Neuron (in vitro differentiated cells): Measurements from ENCODE around the gene APBB3.
A peak's percentile ranks its signal among the peaks of the same experiment; 100 is the strongest.
"Not testable (repeated sequence)": the region's sequence is repeated elsewhere in the genome, so short reads cannot be mapped to it uniquely, and the experiment has no call there.

Source experiments
- H2AFZ ChIP-seq: one replicate; pipeline ENCODE4 v1.6.1; 2013; ENCODE audit warnings: low read depth, mild to moderate bottlenecking, inconsistent platforms, low read length, moderate library complexity
- H3K27me3 ChIP-seq: one replicate; pipeline ENCODE4 v1.6.1; 2013; ENCODE audit warnings: low read length; ENCODE audit not compliant: insufficient read depth
- H3K36me3 ChIP-seq: one replicate; pipeline ENCODE4 v1.6.1; 2013; ENCODE audit warnings: low read length; ENCODE audit not compliant: insufficient read depth
- H3K4me1 ChIP-seq: one replicate; pipeline ENCODE4 v1.6.1; 2013; ENCODE audit warnings: low read length; ENCODE audit not compliant: insufficient read depth
- H3K4me3 ChIP-seq: 2 replicates; pipeline ENCODE4 v1.5.1; 2013; ENCODE audit warnings: mild to moderate bottlenecking, low read length, moderate library complexity
- H3K9me3 ChIP-seq: one replicate; pipeline ENCODE4 v1.6.1; 2013; ENCODE audit warnings: low read length

APBB3 gene

DNA sequence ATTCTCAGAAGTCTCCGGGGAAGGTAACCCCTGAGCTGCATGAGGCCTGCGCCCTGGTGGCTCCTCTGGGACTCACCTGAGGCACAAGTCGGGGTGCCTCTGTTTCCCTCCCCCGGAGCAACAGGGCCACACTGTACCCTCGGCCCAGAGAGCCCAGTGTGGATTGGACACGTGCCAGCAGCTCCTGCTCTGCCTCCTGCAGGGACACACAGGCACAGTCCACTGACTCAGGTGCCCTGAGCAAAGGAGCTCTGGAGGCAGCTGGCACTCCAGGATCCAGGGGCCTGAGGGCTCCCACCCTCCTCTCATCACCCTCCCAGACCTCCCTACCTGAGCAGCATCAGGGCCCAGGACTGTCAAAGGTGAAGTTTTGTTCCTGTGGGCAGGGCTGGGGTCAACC, 29.8 kb upstream of the APBB3 start:
- Histone ChIP-seq H2AFZ (no peak overlapping the region), H3K4me1 (no peaks in the 10 kb centered on the region), H3K4me3 (no peak overlapping the region), H3K9me3 (no peaks in the 10 kb centered on the region), H3K27me3 (peaks cover 9% of the 10 kb centered on the region), H3K36me3 (no peaks in the 10 kb centered on the region)

DNA sequence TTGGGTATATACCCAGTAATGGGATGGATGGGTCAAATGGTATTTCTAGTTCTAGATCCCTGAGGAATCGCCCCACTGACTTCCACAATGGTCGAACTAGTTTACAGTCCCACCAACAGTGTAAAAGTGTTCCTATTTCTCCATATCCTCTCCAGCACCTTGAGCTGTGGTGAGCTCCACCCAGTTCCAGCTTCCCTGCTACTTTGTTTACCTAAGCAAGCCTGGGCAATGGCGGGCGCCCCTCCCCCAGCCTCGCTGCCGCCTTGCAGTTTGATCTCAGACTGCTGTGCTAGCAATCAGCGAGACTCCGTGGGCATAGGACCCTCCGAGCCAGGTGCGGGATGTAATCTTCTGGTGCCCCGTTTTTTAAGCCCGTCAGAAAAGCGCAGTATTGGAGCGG, 28.7 kb upstream of the APBB3 start:
- not testable (repeated sequence) for H3K27me3 ChIP-seq, H3K36me3 ChIP-seq, H2AFZ ChIP-seq, H3K4me3 ChIP-seq, H3K9me3 ChIP-seq, H3K4me1 ChIP-seq

DNA sequence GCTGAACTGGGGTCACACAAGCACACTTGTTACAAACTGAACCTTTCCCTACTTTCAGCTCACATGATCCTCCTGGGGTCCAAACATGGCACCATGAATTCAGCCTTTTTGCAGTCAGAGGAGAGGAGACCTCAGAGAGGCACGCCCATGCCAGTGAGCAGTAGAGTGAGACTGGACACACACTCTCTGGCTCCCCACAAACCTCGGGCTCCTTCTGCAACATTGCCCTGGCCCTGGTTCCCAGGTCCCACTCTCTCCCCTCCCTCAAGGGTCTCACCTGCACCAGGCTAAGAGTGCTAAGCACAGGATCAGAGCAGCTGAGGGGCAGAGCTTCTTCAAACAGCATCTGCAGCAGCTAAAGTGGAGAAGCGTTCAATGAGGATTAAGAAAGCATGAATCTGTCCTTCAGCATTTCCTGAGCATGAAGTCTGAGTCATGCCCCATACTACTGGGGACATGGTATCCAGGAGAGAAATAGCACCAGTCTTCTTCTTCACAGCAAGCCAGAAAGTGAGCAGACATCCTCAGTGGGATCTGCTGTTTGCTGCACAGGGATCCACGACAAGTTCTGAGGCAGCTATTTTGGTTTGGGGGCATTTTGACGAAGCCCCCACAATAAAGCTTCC, 27.5 kb upstream of the APBB3 start:
- H2AFZ ChIP-seq = no peak overlapping the region
- no peaks in the 10 kb centered on the region for H3K4me1 ChIP-seq
- no peak overlapping the region for H3K4me3 ChIP-seq

DNA sequence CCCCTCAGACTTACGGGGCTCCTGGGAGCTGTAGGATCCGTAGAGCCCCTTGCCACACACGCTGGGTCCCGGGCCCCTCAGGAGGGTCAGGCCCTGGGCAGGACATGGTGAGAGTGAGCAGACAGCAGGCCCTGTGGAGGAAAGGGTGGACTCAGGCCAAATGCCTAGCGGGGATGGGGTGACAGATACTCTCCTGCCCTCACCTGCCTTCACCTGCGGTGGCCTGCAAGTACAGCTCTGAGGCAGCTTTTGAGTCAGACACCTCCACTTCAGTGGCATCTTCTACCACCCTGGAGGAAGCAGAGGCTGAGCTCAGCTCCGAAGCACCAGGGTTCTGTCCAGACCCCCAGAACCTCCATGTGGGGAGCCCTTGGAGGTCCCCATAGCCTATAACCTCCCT, 26.5 kb upstream of the APBB3 start:
- Histone ChIP-seq H3K4me1 (no peaks in the 10 kb centered on the region), H3K4me3 (no peak overlapping the region), H3K27me3 (peaks cover 3% of the 10 kb centered on the region), H2AFZ (no peak overlapping the region), H3K36me3 (no peaks in the 10 kb centered on the region), H3K9me3 (no peaks in the 10 kb centered on the region)

More for the DNA sequence above, 27.5 kb upstream of the APBB3 start:
- H3K36me3 ChIP-seq = no peaks in the 10 kb centered on the region
- no peaks in the 10 kb centered on the region for H3K9me3 ChIP-seq
- H3K27me3 ChIP-seq = peaks cover 9% of the 10 kb centered on the region

DNA sequence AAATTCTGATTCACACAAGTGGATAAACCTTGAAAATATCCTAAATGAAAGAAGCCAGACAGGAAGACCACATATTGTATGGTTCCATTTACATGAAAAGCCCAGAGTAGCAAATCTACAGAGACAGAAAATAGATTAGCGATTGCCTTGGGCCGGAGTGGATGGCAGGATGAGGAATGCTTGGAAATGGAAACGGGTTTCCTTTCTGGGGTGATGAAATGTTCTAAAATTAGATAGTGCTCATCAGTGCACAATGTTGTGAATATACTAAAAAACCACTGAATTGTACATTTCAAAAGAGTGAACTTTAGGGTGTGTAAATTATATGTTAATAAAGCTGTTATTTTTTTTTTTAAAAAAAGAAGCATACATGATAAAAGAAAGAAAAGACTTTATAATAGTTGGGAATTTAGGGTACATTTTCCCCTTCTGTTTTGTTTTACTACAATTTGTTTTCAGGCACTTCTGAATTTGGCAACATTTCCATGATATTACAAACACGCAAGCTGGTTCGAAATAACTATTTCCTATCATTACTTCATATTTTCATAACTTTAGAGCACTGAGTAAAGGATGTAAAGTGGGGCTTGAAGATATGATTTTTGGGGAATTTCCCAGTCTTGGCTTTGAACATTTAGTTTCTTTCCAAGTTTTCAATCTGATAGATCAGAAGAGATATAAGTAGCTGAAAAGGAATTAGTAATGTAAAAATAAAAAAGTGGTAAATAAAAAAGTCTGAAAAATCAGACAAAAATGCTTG, 24.1 kb upstream of the APBB3 start:
- Histone ChIP-seq H3K27me3 (no peaks in the 10 kb centered on the region), H3K36me3 (no peaks in the 10 kb centered on the region), H2AFZ (no peak overlapping the region), H3K9me3 (no peaks in the 10 kb centered on the region), H3K4me3 (no peak overlapping the region), H3K4me1 (no peaks in the 10 kb centered on the region)

DNA sequence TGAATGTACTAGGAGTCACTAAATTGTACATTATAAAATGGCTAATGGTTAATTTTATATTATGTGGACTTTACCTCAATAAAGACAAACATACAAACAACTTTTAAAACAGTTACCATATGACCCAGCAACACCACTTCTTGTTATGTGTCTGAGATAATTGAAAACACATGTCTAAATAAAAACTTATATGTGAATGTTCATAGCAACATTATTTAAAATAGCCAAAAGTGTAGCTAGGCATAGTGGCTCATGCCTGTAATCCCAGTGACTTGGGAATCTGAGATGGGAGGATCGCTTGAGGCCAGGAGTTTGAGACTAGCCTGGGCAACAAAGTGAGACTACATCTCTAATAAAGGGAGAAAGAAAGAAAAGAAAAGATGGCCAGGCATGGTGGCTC, 23.1 kb upstream of the APBB3 start:
- no peaks in the 10 kb centered on the region for H3K9me3 ChIP-seq
- no peaks in the 10 kb centered on the region for H3K36me3 ChIP-seq
- no peak overlapping the region for H2AFZ ChIP-seq
- H3K4me3 ChIP-seq = no peak overlapping the region
- H3K4me1 ChIP-seq = no peaks in the 10 kb centered on the region
- H3K27me3 ChIP-seq = no peaks in the 10 kb centered on the region

DNA sequence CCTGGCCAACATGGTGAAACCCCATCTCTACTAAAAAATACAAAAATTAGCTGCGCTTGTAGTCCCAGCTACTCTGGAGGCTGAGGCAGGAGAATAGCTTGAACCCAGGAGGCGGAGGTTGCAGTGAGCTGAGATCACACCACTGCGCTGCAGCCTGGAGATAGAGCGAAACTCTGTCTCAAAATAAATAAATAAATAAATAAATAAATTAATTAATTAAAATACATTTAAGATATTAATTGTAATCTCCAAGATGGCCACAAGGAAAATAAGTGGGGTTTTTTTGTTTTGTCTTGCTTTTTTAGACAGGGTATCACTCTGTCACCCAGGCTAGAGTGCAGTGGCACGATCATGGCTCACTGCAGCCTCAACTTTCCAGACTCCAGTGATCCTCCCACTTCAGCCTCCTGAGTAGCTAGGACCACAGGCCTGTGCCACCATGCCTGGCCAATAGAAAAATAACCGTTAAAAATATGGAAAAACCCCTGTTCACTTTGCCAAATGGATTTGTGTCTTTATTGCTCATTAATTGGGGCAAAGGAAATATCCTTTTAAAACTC, 14.9 kb upstream of the APBB3 start:
- not testable (repeated sequence) for H3K27me3 ChIP-seq, H3K4me3 ChIP-seq, H3K4me1 ChIP-seq, H2AFZ ChIP-seq, H3K9me3 ChIP-seq, H3K36me3 ChIP-seq

DNA sequence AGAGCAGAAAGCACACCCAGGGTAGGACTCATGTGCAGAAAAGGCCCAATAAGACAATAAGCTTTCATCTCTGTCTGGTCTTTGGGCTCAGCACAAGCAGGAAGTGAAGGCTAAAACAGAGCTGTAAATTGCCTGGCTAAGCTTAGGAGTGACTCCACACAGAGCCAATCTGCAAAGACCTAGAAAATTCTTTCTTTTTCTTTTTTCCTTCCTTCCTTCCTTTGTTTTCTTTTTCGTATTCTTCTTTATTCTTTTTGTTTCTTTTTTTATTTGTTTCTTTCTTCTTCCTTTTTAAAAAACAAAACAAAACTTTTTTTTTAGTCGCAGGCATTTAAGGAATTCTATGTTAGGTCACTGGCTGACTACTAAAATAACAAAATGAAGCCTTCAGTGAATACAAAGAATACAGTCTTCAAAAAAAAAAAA, 12.4 kb upstream of the APBB3 start:
- peak overlapping the region; percentile 69 for H2AFZ ChIP-seq
- no peaks in the 10 kb centered on the region for H3K36me3 ChIP-seq
- H3K9me3 ChIP-seq = no peaks in the 10 kb centered on the region
- H3K27me3 ChIP-seq = no peaks in the 10 kb centered on the region
- H3K4me3 ChIP-seq = no peak overlapping the region
- H3K4me1 ChIP-seq = no peaks in the 10 kb centered on the region

DNA sequence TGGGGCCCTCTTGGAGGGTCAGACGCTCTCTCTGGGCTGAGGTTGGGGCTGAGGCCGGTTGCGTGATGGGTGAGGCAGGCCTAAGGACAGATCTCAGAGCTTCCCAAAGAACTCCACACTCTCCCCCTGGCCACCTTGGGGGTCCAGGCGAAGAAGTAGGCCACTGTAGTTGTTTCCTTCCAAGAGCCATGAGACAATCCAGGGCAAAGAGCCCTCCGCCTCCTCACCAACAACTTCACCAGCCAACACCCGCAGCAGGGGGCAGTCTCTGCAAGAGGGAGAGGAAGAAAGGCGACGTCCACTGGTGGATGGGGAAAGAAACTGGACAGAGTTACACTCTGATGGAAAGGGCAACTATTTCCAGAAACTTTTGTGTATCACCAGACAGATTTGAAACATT, 10.9 kb upstream of the APBB3 start:
- Histone ChIP-seq H2AFZ (no peak overlapping the region), H3K27me3 (no peaks in the 10 kb centered on the region), H3K4me3 (no peak overlapping the region), H3K4me1 (no peaks in the 10 kb centered on the region), H3K36me3 (no peaks in the 10 kb centered on the region), H3K9me3 (no peaks in the 10 kb centered on the region)

DNA sequence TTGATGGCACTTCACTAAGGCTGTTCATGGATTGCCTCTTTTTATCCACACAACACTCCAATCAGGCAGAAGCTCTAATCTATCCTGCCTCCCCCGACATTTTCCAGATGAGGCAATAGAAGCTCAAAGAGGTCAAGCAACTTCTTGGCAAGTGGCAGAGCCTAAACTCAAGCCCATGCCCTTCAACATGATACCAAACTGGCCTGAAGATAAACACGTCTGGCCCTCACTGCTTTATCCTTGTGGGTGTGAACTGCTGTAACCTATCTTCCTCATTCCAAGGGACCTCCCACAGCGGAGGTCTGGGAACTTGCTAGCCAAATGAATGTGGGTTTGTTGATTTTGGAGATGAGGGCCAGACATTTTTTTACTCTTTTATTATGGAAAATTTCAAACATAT, 9.8 kb upstream of the APBB3 start:
- Histone ChIP-seq H3K4me1 (no peaks in the 10 kb centered on the region), H3K9me3 (no peaks in the 10 kb centered on the region), H3K27me3 (no peaks in the 10 kb centered on the region), H2AFZ (no peak overlapping the region), H3K4me3 (no peak overlapping the region), H3K36me3 (no peaks in the 10 kb centered on the region)

DNA sequence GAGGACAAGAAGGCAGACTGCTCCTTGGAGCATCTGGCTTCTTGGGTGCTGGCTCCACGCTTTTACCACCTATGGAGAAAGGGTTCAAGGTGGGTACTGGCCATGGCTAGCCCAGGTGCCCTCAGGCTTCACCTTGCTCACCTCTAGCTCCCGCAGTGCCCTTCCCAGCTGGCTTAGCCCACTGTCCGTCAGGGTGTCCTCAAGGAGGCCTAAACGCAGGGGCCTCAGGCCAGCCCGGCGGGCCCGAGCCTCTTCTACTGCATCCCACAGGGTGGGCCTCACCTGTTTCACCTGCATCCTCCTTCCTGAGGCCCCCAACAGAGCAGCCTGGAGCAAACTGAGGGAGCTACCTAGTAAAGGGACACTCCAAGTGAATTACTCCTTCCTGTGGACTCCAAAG, 9.3 kb upstream of the APBB3 start:
- Histone ChIP-seq H3K27me3 (no peaks in the 10 kb centered on the region), H3K9me3 (no peaks in the 10 kb centered on the region), H3K4me3 (no peak overlapping the region), H3K4me1 (no peaks in the 10 kb centered on the region), H3K36me3 (no peaks in the 10 kb centered on the region), H2AFZ (no peak overlapping the region)

DNA sequence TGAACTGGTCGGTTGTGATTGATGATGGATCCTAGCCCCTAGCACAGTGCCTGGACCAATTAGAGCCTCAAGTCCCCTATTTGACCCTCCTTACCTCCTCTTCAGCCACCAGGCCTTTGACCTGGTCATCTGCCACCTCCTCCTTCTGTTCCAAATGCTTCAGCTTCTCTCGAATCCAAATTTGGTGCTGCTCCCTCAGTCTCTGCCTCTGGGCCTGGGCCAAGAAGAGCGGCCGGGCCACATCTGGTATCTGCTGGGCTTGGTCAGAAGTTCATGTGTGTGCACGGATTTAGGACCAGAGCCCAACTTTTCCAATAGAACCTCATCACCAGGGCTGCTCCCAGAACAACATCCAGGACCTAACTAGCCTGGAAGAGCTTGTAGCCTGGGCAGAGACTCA, 6.7 kb upstream of the APBB3 start:
- no peak overlapping the region for H3K4me3 ChIP-seq
- H3K36me3 ChIP-seq = peaks cover 22% of the 10 kb centered on the region
- peaks cover 2% of the 10 kb centered on the region for H3K4me1 ChIP-seq
- H3K27me3 ChIP-seq = no peaks in the 10 kb centered on the region
- no peak overlapping the region for H2AFZ ChIP-seq
- no peaks in the 10 kb centered on the region for H3K9me3 ChIP-seq

DNA sequence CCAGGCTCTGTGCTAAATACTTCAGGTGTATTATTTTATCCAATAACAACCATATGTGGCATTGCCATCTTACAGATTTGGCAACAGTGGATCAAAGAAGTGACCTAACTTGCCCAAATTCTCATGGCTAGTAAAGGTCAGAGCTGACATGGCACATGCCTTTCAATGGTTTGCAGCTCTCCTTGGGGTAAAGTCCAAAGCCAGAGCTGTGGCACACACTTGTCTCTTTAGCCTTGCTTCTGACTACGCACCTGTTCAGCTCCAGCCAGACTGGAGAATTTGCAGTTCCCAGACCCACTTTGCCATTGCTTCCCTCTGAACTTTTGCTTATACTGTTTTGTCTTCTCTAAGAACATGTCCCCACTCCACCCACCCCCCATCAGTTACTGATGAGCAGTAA, 6.1 kb upstream of the APBB3 start:
- no peaks in the 10 kb centered on the region for H3K27me3 ChIP-seq
- H3K4me3 ChIP-seq = no peak overlapping the region
- no peak overlapping the region for H2AFZ ChIP-seq
- peaks cover 22% of the 10 kb centered on the region for H3K36me3 ChIP-seq
- H3K4me1 ChIP-seq = peaks cover 8% of the 10 kb centered on the region
- no peaks in the 10 kb centered on the region for H3K9me3 ChIP-seq
